Measurements from ENCODE around the gene RAPGEF2. TPM values are rescaled to one million over a fixed set of nuclear protein-coding genes. Genes with fewer than 3 reads are reported as not detected.

RAPGEF2 gene
- total RNA-seq, 1 donor from 2014 or later, result 40.6 TPM

GRCh38 chr4:159117564-159117963 lies 14.7 kb downstream of the RAPGEF2 start:
- no peak overlapping the region for H3K4me3 Mint-ChIP-seq
- TF ChIP-seq, protein P1, sequence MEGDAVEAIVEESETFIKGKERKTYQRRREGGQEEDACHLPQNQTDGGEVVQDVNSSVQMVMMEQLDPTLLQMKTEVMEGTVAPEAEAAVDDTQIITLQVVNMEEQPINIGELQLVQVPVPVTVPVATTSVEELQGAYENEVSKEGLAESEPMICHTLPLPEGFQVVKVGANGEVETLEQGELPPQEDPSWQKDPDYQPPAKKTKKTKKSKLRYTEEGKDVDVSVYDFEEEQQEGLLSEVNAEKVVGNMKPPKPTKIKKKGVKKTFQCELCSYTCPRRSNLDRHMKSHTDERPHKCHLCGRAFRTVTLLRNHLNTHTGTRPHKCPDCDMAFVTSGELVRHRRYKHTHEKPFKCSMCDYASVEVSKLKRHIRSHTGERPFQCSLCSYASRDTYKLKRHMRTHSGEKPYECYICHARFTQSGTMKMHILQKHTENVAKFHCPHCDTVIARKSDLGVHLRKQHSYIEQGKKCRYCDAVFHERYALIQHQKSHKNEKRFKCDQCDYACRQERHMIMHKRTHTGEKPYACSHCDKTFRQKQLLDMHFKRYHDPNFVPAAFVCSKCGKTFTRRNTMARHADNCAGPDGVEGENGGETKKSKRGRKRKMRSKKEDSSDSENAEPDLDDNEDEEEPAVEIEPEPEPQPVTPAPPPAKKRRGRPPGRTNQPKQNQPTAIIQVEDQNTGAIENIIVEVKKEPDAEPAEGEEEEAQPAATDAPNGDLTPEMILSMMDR (conservative IDR thresholded peaks at IDR 0.05), result no peak
- no peak overlapping the region for H3K27ac Mint-ChIP-seq
- peaks cover 4% of the 10 kb centered on the region for H3K9me3 Mint-ChIP-seq
- H3K36me3 Mint-ChIP-seq, result peaks cover 18% of the 10 kb centered on the region
- DNase-seq (ENCODE audit: extremely low spot score, unreplicated experiment), result no peak
- H3K4me1 Mint-ChIP-seq (ENCODE audit: unreplicated experiment), result peaks cover 9% of the 10 kb centered on the region
- H3K27me3 Mint-ChIP-seq, result no peaks in the 10 kb centered on the region

- no peak for DNase-seq (ENCODE audit: extremely low spot score, unreplicated experiment)
- Mint-ChIP-seq H3K9me3 (peaks cover 4% of the 10 kb centered on the region), H3K27ac (no peak overlapping the region), H3K4me1 (ENCODE audit: unreplicated experiment) (peaks cover 9% of the 10 kb centered on the region), H3K27me3 (no peaks in the 10 kb centered on the region), H3K4me3 (no peak overlapping the region), H3K36me3 (peaks cover 16% of the 10 kb centered on the region)
- TF ChIP-seq, protein P1 (conservative IDR thresholded peaks at IDR 0.05), result no peak
Observed at GRCh38 chr4:159117968-159118367, 15.1 kb downstream of the RAPGEF2 start.

GRCh38 chr4:159121371-159121770 lies 18.5 kb downstream of the RAPGEF2 start:
- Mint-ChIP-seq H3K27ac (no peak overlapping the region), H3K27me3 (no peaks in the 10 kb centered on the region), H3K9me3 (peaks cover 9% of the 10 kb centered on the region), H3K4me3 (no peak overlapping the region), H3K4me1 (ENCODE audit: unreplicated experiment) (peaks cover 20% of the 10 kb centered on the region), H3K36me3 (peaks cover 8% of the 10 kb centered on the region)
- DNase-seq (ENCODE audit: extremely low spot score, unreplicated experiment), result no peak
- TF ChIP-seq, protein P1 (conservative IDR thresholded peaks at IDR 0.05), result no peak

- Mint-ChIP-seq H3K9me3 (peaks cover 5% of the 10 kb centered on the region), H3K27me3 (no peaks in the 10 kb centered on the region), H3K36me3 (peaks cover 6% of the 10 kb centered on the region), H3K27ac (no peak overlapping the region), H3K4me3 (no peak overlapping the region), H3K4me1 (ENCODE audit: unreplicated experiment) (peaks cover 26% of the 10 kb centered on the region)
- no peak for DNase-seq (ENCODE audit: extremely low spot score, unreplicated experiment)
- TF ChIP-seq, protein P1 (conservative IDR thresholded peaks at IDR 0.05), result no peak
Observed at GRCh38 chr4:159126716-159127115, 23.8 kb downstream of the RAPGEF2 start.

- peaks cover 5% of the 10 kb centered on the region for H3K9me3 Mint-ChIP-seq
- TF ChIP-seq, protein P1 (conservative IDR thresholded peaks at IDR 0.05), result no peak
- DNase-seq (ENCODE audit: extremely low spot score, unreplicated experiment), result no peak
- peaks cover 6% of the 10 kb centered on the region for H3K36me3 Mint-ChIP-seq
- H3K4me1 Mint-ChIP-seq (ENCODE audit: unreplicated experiment), result peaks cover 32% of the 10 kb centered on the region
- H3K27me3 Mint-ChIP-seq, result no peaks in the 10 kb centered on the region
- H3K4me3 Mint-ChIP-seq, result no peak overlapping the region
- no peak overlapping the region for H3K27ac Mint-ChIP-seq
Observed at GRCh38 chr4:159127745-159128518, 25.1 kb downstream of the RAPGEF2 start.

All from type B pancreatic cell (in vitro differentiated cells).